Right lobe of liver (tissue), 4 donors: Measurements from ENCODE around the gene CELF2.

Source experiments
- CTCF ChIP-seq, 4 donors: fragments of 200-600 bp in 3 of 4; fragments of 450-650 bp in 1 of 4; IDR thresholded peaks; one replicate each; pipeline versions ENCODE4 v1.5.1 to v1.8.0; 2016 to 2022; ENCODE audit warnings: antibody characterized with exemption in 4 of 4, mild to moderate bottlenecking in 2 of 4
- POLR2A ChIP-seq: fragments of 450-650 bp; IDR thresholded peaks from one replicate; pipeline ENCODE4 v1.6.1; 2017; ENCODE audit warnings: antibody characterized with exemption, mild to moderate bottlenecking
- donor health status: DM: no; HTN: no; CAD: no.
- donor health status: DM: no; HTN: no; CAD: no.
- donor health status: DM: no; HTN: yes; CAD: no.

GRCh38 chr10:11219431-11219830 lies 201.8 kb downstream of the CELF2 start:
- TF ChIP-seq POLR2A: no peak
- TF ChIP-seq CTCF (IDR thresholded peaks at IDR 0.05): no peak
